Measurements from ENCODE around the gene C10orf105. TPM values are rescaled to one million over a fixed set of nuclear protein-coding genes. Genes with fewer than 3 reads are reported as not detected.

Gene C10orf105
- total RNA-seq, 1 experiment from 2014 or later = not detected

DNA sequence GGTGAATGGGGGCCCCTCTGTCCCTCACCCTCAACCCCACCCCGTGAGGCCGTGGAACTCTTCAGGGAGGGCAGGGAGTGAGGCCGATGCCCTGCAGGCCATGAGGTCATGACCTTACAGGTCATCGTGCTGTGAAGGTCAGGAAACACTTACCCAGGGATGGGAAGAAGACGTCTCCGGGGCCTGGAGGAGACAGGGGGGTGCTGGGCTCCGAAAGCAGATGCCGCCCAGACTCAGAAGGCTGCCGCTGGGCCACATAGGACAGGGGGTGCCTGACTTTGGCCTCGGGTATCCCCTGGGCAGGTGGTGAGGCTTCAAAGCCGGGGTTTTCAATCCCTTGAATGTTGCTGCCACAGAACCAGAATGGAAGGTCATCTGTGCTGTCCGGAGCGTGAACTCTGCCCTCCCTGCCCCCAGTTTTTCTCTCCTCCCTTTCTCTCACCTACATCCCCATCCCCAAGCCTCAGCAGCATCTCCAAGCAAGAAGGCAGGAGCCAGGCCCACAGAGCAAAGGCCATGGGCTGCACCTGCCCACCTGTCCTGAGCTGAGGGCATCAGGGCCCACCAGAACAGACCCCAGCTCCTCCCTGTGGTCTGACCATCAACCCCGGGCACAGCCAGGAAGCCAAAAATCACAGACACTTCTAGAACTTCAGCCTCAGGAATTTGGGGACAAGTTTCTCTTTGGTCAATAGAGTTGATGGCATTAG is 32.1 kb upstream of the C10orf105 start:
- no peak for DNase-seq (ENCODE audit: low read depth)

DNA sequence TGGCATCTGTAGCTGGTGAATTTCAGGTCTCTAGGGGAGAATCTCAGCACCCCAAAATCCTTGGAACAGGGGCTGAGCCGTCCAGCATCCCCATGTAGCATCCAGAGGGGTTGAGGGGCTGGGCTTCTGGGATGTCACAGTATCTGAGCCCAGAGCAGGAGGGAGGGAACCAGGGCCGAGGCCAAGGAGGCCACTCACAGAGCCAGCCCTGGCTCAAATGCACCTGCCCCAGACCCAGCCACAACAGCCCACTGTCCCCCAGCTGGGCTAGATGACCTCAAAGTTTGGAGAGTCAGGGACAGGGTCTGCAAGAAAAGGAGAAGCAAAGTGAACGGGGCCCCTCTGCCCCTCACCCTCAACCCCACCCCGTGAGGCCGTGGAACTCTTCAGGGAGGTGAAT is 31.4 kb upstream of the C10orf105 start:
- DNase-seq (ENCODE audit: low read depth) = no peak

DNA sequence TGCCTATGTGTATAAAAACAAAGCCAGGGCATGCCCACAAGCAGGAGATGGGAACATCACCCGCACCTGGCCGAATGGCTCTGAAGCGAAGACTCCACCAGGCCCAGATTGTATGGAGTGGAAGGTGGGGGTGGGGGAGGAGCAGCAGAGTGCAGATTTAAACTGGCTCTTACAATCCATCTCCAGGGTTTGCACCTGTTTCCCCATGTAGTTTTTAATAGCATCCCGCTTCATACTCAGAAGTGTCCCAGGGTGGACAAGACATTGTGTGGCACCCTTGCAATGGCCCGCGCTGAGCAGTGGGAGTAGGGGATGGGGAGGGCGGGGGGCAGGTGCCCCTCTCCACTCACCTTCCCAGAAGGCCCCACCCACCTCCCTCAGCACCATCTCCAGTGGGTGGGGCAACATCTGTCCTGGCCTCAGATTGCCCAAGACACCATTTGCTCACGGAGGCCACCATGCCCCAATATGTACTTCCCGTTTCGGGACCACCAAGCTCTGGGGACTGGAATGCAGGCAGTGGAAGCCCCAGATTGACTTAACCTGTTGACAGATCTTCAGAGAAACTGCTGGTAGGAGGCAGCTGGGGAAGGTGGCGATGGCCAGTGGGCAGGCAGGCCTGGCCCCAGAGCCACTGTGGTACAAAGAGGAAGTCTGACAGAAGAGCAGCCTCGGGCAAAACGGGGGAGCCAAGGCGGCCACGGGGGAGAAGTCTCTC is 30.7 kb upstream of the C10orf105 start:
- DNase-seq (ENCODE audit: low read depth) = no peak

- DNase-seq (ENCODE audit: low read depth) = no peak
Observed at GRCh38 chr10:71749396-71749795, 29.8 kb upstream of the C10orf105 start.

DNA sequence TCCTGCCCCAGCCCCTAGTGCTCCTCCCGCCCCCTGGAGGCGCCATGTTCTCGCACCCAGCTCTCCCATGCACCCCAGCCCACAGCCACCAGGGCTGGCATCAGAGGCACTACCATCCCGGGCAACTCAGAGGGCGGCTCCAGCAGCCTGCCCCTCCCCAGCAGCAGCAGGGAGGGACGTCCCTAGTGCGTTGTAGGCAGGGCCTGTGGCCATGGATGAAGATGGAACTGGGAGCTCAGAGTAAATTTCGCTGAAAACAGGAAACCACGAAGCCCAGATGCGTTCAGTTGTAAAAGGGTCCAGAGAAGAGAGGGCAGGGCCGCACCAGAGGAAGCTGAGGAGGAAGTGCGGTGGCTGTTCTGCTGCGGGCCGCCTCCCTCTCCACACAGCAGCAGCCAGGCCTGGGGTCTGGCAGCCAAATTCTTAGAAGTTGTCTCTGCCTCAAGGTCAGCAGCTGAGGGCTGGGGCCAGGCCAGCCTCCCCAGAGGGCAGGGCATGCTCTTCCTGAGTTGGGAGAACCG is 29.2 kb upstream of the C10orf105 start:
- DNase-seq (ENCODE audit: low read depth) = no peak

- no peak for DNase-seq (ENCODE audit: low read depth)
Observed at GRCh38 chr10:71747551-71748523, 28.3 kb upstream of the C10orf105 start.

- no peak for DNase-seq (ENCODE audit: low read depth)
Observed at GRCh38 chr10:71747039-71747531, 27.5 kb upstream of the C10orf105 start.

GRCh38 chr10:71746344-71747037 is 26.9 kb upstream of the C10orf105 start:
- DNase-seq (ENCODE audit: low read depth) = no peak

DNA sequence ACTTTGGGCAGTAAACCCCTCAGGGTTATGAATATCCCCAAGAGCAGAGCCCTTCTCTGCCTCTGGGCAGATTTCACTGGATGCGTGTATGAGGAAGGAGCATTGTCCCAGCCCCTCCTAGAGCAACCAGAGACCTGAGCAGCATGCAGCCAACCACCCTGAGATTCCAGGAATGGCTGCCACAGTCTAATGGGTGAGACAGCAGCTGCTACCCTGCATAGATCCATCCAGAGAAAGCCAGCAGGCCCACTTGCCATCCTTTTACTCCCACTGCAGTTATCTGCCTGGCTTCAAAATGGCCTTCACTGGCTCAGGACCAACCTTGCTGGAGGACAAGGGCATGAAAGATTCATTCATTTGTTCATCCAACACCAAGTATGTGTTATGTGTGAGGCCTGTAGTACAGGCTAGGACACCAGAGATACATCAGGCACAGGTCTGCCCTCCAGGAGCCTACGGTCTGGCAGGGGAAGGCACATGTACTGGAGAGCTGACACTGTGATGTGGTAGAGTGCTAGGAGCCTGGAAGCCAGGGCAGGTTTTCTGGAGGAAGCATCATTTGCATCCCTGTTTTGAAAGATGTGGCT is 26.2 kb upstream of the C10orf105 start:
- no peak for DNase-seq (ENCODE audit: low read depth)

DNA sequence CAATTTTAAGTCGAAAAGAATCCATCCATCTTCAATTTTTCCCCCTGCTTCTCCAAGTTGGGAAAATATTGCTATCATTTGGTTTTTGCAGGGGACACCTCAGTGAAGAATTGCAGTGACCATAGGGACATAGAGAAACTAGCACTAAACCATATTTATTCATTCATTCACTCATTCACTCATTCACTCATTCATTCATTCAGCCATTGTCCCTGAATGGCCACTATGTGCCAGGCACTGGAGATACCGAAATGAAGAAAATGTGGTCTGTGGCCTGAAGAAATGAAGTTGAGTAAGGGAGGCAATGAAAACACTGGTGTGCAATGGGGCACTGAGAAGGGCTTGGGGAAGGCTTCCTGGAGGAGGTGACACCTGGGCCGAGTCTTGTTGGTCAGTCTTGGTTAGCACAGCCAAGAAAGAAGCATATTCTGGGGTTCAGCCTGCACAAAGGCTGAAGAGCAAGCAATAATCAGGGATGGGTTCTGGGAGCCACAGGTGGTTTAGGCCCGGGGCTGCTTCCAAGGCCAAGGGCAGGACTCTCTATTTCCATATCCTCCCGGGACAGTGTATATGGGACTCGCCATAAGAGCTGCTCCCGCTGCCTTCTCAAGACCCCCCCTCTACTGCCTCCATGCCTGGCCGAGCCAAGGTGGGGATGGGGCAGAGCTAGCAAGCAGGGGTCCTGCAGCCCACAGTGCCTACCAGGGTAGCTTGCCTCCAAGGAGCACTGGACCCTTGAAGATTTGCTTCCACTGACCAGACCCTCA is 25.5 kb upstream of the C10orf105 start:
- no peak for DNase-seq (ENCODE audit: low read depth)

DNA sequence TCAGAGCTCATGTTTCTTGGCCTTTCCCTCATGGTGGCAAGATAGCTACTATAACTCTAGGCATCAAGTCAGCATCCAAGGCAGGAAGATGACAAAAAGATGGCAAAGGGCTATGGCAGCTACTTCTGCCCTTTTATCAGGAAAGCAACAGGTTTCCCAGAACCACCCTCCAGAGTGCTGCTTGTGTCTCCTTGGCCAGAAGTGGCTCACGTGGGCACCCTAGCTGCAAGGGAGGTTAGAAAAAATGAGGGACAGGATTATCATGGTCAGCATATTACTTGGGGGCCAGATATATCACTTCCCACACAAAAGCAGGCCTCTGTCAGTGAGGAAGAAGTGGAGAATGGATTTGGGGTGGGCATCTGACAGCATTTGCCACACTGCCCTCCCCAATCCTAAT is 24.3 kb upstream of the C10orf105 start:
- DNase-seq (ENCODE audit: low read depth) = no peak

DNA sequence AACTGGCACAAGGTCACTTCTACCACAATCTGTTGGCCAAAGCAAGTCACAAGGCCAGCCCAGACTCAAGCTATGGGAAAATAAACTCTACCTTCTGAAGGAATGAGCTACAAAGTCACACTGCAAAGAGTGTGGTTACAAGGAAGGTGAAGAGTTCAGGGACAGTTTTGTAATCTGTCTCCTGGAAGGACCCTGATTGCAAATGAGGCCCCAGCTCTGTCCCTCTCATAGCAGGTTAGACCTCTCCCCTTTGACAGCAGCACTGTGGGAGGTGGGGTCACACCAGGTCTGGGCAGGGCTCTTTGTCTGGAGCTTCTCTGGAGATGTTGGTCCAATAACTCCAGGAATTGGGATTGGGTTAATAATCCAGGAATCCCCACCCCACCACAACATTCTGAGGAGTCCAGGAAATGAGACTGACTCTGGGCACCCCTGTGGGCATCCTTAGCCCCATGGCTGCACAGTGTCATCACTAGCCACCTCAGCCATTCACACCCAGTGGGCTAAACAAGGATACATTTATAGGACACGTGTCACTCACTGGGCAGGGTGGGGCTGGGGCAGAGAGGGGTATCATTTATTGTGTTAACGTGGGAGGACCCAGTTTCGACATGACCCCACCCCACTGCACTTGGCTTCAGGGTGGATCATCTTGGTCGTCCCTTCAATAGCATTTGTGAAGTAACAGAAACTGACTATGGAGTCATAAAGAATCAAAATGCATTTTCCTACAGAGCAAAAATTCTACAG is 23.7 kb upstream of the C10orf105 start:
- DNase-seq (ENCODE audit: low read depth) = no peak

GRCh38 chr10:71742301-71743088 is 22.9 kb upstream of the C10orf105 start:
- DNase-seq (ENCODE audit: low read depth) = no peak

- DNase-seq (ENCODE audit: low read depth) = no peak
Observed at GRCh38 chr10:71741671-71742070, 22.1 kb upstream of the C10orf105 start.

DNA sequence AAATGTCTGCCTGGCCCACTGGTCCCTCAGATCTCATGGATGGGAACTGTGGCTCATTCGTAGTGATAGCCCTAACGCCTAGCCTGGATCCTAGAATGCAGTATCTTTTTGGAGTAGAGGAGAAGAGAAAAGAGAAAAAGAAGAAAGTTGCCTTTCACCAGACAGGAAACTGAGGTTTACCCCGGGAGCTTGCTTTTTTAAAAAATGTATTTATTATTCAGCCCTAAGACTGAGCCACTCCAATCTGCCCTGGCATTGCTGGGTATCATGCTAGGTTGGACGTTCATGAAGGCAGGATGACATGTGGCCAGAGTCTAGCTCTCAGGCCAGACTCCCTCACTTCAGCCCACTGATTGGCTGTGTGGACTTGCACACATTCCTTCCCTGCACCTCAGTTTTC is 21.5 kb upstream of the C10orf105 start:
- DNase-seq (ENCODE audit: low read depth) = no peak

DNA sequence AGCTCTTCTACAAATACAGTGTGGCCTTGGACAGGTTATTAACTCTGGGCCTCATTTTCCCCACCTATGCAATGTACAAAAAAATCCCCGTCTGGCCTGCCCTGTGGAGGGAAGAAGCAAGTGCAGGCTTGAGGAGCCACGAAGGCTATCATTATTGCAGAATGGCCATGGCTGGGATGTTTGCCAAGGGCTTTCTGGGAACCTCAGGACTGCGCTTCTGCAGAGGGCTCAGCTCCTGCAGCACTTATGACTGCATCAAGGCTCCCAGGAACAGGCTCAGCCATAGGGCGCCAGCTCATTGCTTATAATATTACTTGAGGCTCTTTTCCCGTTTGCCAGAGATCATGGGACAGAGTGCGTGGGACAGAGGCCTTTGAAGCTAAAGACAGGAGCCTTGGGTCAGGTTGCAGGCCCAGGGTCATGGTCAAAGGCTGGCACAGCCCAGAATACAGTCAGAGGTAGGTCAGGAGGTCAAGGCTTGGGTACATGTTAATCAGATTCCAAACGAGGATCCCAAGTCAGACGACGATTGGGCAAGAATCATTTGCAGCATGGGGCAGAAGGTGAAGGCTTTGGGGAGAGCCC is 20.6 kb upstream of the C10orf105 start:
- DNase-seq (ENCODE audit: low read depth) = peak; percentile 73

DNA sequence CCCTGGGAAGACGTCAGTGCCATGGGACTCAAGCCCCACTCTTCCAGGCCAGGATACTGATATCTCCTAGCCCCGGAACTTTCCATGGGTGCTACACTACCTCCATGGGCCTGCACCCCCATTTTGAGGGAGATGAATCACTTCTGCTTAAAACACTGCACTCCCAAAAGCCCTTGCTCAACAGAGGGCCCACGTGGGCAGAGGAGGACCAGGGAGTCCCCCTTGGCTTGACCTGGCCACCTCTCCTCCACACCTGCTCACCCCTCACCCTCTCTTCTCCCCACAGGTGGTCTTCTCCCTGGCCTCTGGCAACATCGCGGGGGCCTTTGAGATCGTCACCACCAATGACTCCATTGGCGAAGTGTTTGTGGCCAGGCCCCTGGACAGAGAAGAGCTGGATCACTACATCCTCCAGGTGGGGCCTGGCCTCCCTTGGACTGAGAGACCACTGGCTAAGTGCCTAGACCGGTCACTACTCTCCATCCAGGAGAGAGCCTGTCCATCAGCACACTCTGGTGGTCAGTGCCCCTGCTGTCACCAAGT is 19.9 kb upstream of the C10orf105 start:
- DNase-seq (ENCODE audit: low read depth) = no peak

DNA sequence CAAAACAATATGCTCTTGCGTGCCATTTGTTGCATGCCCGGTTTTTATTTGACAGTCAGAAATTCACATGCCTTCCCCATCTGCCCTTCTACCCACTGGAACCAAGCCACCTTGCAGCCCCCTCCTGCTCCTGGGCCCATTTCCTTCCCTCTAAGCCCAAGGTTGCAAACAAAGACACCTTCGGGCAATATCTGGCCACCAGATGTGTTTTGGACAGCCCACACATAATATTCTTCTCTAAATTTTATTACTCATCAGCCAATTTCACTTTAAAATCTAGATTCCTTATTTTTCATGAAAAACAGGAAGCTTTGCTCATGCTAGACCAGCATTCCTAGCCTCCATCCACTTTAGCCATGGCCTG is 18.2 kb upstream of the C10orf105 start:
- no peak for DNase-seq (ENCODE audit: low read depth)
